Measurements from ENCODE around the gene APLP1. TPM values are rescaled to one million over a fixed set of nuclear protein-coding genes. Genes with fewer than 3 reads are reported as not detected.

The APLP1 gene
- total RNA-seq, 2 experiments from 2014 or later = 0.76 to 1.1 TPM

GRCh38 chr19:35845215-35846037 lies 22.9 kb upstream of the APLP1 start:
- peak overlapping the region; percentile 35 for H3K4me3 Mint-ChIP-seq
- no peaks in the 10 kb centered on the region for H3K9me3 Mint-ChIP-seq
- ChIA-PET POLR2A (no interaction called here), CTCF (interaction anchor here (0.5 kb wide), 1 partner anchor 148 kb away, joined by 3 read pairs; no protein-coding TSS in a partner anchor)
- no peak for DNase-seq
- peaks cover 16% of the 10 kb centered on the region for H3K4me1 Mint-ChIP-seq
- no peak overlapping the region for H3K27ac Mint-ChIP-seq
- H3K36me3 Mint-ChIP-seq (ENCODE audit: low read depth) = peaks cover 4% of the 10 kb centered on the region
- peaks cover 50% of the 10 kb centered on the region for H3K27me3 Mint-ChIP-seq

- no peak for DNase-seq
- no peaks in the 10 kb centered on the region for H3K9me3 Mint-ChIP-seq
Measured at GRCh38 chr19:35846038-35846668, 22.2 kb upstream of the APLP1 start.

GRCh38 chr19:35847911-35848310 lies 20.5 kb upstream of the APLP1 start:
- H3K9me3 Mint-ChIP-seq = no peaks in the 10 kb centered on the region
- peaks cover 4% of the 10 kb centered on the region for H3K36me3 Mint-ChIP-seq (ENCODE audit: low read depth)
- no peak overlapping the region for H3K4me3 Mint-ChIP-seq
- peaks cover 16% of the 10 kb centered on the region for H3K4me1 Mint-ChIP-seq
- no peak for DNase-seq
- H3K27ac Mint-ChIP-seq = no peak overlapping the region
- peaks cover 56% of the 10 kb centered on the region for H3K27me3 Mint-ChIP-seq
- POLR2A ChIA-PET = no interaction called here
- CTCF ChIA-PET = no interaction called here

More at GRCh38 chr19:35846038-35846668, 22.2 kb upstream of the APLP1 start:
- Mint-ChIP-seq H3K27ac (no peak overlapping the region), H3K36me3 (ENCODE audit: low read depth) (peaks cover 4% of the 10 kb centered on the region), H3K4me3 (no peak overlapping the region), H3K27me3 (peaks cover 53% of the 10 kb centered on the region), H3K4me1 (peaks cover 16% of the 10 kb centered on the region)
- ChIA-PET POLR2A (no interaction called here), CTCF (no interaction called here)

GRCh38 chr19:35848486-35848885 lies 19.9 kb upstream of the APLP1 start:
- Mint-ChIP-seq H3K9me3 (no peaks in the 10 kb centered on the region), H3K4me1 (peaks cover 16% of the 10 kb centered on the region), H3K4me3 (no peak overlapping the region), H3K27me3 (peaks cover 55% of the 10 kb centered on the region), H3K27ac (no peak overlapping the region), H3K36me3 (ENCODE audit: low read depth) (peaks cover 4% of the 10 kb centered on the region)
- ChIA-PET POLR2A (no interaction called here), CTCF (no interaction called here)
- DNase-seq = no peak

GRCh38 chr19:35848919-35849505 lies 19.4 kb upstream of the APLP1 start:
- Mint-ChIP-seq H3K4me1 (peaks cover 16% of the 10 kb centered on the region), H3K27ac (no peak overlapping the region), H3K27me3 (peaks cover 51% of the 10 kb centered on the region), H3K36me3 (ENCODE audit: low read depth) (peaks cover 4% of the 10 kb centered on the region), H3K9me3 (no peaks in the 10 kb centered on the region), H3K4me3 (no peak overlapping the region)
- no peak for DNase-seq
- ChIA-PET POLR2A (no interaction called here), CTCF (no interaction called here)

- H3K4me3 Mint-ChIP-seq = no peak overlapping the region
- ChIA-PET CTCF (no interaction called here), POLR2A (no interaction called here)
- DNase-seq = no peak
- peaks cover 3% of the 10 kb centered on the region for H3K4me1 Mint-ChIP-seq
- no peaks in the 10 kb centered on the region for H3K9me3 Mint-ChIP-seq
- peaks cover 44% of the 10 kb centered on the region for H3K27me3 Mint-ChIP-seq
- H3K36me3 Mint-ChIP-seq (ENCODE audit: low read depth) = no peaks in the 10 kb centered on the region
- H3K27ac Mint-ChIP-seq = no peak overlapping the region
Measured at GRCh38 chr19:35851213-35852028, 17.0 kb upstream of the APLP1 start.

GRCh38 chr19:35852029-35852780 lies 16.2 kb upstream of the APLP1 start, which contains the start of gene NPHS1:
NPHS1 (minus strand) TSS chr19:35852504; CDS start chr19:35851837, 667 bp downstream.
- H3K27me3 Mint-ChIP-seq = peaks cover 41% of the 10 kb centered on the region
- CTCF ChIA-PET = no interaction called here
- H3K4me3 Mint-ChIP-seq = no peak within 1 kb of the TSS
- no peak within 1 kb of the TSS for H3K27ac Mint-ChIP-seq
- POLR2A ChIA-PET = no interaction called here
- no peak for DNase-seq
- no peaks in the 10 kb centered on the region for H3K36me3 Mint-ChIP-seq (ENCODE audit: low read depth)
- no peaks in the 10 kb centered on the region for H3K9me3 Mint-ChIP-seq
- H3K4me1 Mint-ChIP-seq = peaks cover 4% of the 10 kb centered on the region

- H3K36me3 Mint-ChIP-seq (ENCODE audit: low read depth) = no peaks in the 10 kb centered on the region
- ChIA-PET CTCF (no interaction called here), POLR2A (no interaction called here)
- H3K27ac Mint-ChIP-seq = no peak overlapping the region
- no peak for DNase-seq
- H3K9me3 Mint-ChIP-seq = no peaks in the 10 kb centered on the region
- H3K4me1 Mint-ChIP-seq = peaks cover 5% of the 10 kb centered on the region
- no peak overlapping the region for H3K4me3 Mint-ChIP-seq
- peaks cover 47% of the 10 kb centered on the region for H3K27me3 Mint-ChIP-seq
Measured at GRCh38 chr19:35853038-35853756, 15.2 kb upstream of the APLP1 start.

GRCh38 chr19:35856546-35857149 lies 11.7 kb upstream of the APLP1 start, which contains the start of gene KIRREL2:
KIRREL2 (plus strand) TSS chr19:35856911; CDS start chr19:35857120, 209 bp downstream.
- DNase-seq = peak; percentile 38
- no peaks in the 10 kb centered on the region for H3K36me3 Mint-ChIP-seq (ENCODE audit: low read depth)
- H3K9me3 Mint-ChIP-seq = no peaks in the 10 kb centered on the region
- H3K4me1 Mint-ChIP-seq = peaks cover 5% of the 10 kb centered on the region
- no peak within 1 kb of the TSS for H3K27ac Mint-ChIP-seq
- peak within 1 kb of the TSS; percentile 67 for H3K4me3 Mint-ChIP-seq
- ChIA-PET POLR2A (interaction anchor here (1.8 kb wide), 1 partner anchor 13 kb away, joined by 5 read pairs; no protein-coding TSS in a partner anchor), CTCF (no interaction called here)
- peaks cover 68% of the 10 kb centered on the region for H3K27me3 Mint-ChIP-seq

GRCh38 chr19:35858311-35858710 lies 10.1 kb upstream of the APLP1 start:
- CTCF ChIA-PET = no interaction called here
- H3K36me3 Mint-ChIP-seq (ENCODE audit: low read depth) = no peaks in the 10 kb centered on the region

GRCh38 chr19:35859414-35859813 lies 9.0 kb upstream of the APLP1 start:
- Mint-ChIP-seq H3K4me3 (no peak overlapping the region), H3K27me3 (peaks cover 63% of the 10 kb centered on the region), H3K4me1 (peaks cover 5% of the 10 kb centered on the region), H3K27ac (no peak overlapping the region), H3K36me3 (ENCODE audit: low read depth) (no peaks in the 10 kb centered on the region), H3K9me3 (no peaks in the 10 kb centered on the region)
- ChIA-PET POLR2A (no interaction called here), CTCF (no interaction called here)
- no peak for DNase-seq

More at GRCh38 chr19:35858311-35858710, 10.1 kb upstream of the APLP1 start:
- Mint-ChIP-seq H3K4me3 (no peak overlapping the region), H3K27ac (no peak overlapping the region), H3K27me3 (peaks cover 66% of the 10 kb centered on the region), H3K9me3 (no peaks in the 10 kb centered on the region), H3K4me1 (peaks cover 5% of the 10 kb centered on the region)
- POLR2A ChIA-PET = no interaction called here
- DNase-seq = no peak

GRCh38 chr19:35860436-35860817 lies 7.9 kb upstream of the APLP1 start:
- ChIA-PET CTCF (no interaction called here), POLR2A (no interaction called here)
- H3K9me3 Mint-ChIP-seq = no peaks in the 10 kb centered on the region
- no peak overlapping the region for H3K27ac Mint-ChIP-seq
- H3K4me1 Mint-ChIP-seq = peaks cover 5% of the 10 kb centered on the region
- peaks cover 60% of the 10 kb centered on the region for H3K27me3 Mint-ChIP-seq
- no peak overlapping the region for H3K4me3 Mint-ChIP-seq
- DNase-seq = no peak
- H3K36me3 Mint-ChIP-seq (ENCODE audit: low read depth) = no peaks in the 10 kb centered on the region

Measured in activated CD4-positive, alpha-beta memory T cell treated with anti-CD3 and anti-CD28 coated beads, Interleukin-2, amount 10 ng/mL, durations not matched to agents 7 days and 5 days (primary cell).